PC-9 (cell line): ENCODE results near the gene SP5.

Experiments
- CTCF ChIP-seq: fragments of 200-600 bp; sonication (generic); conservative IDR thresholded peaks from 2 replicates; pipeline ENCODE4 v1.6.1; 2017; ENCODE audit warnings: mixed run types, antibody characterized with exemption, mild to moderate bottlenecking, moderate library complexity
- EZH2 ChIP-seq: fragments of 200-600 bp; sonication (generic); IDR thresholded peaks from 2 replicates; pipeline ENCODE4 v1.8.0; 2017; ENCODE audit warnings: antibody characterized with exemption, low read depth

- no peak for TF ChIP-seq CTCF
- no peak for TF ChIP-seq EZH2
Measured at GRCh38 chr2:170744248-170745002, 29.3 kb downstream of the SP5 start.
